MV-4-11 (cell line): ENCODE measurements around the gene MAGI2.

Source experiments
- DNase-seq: peaks from one replicate; lab custom pipeline; 2025; lab: John Stamatoyannopoulos, UW

MAGI2 gene

GRCh38 chr7:78139335-78139734 is 1314.1 kb downstream of the MAGI2 start:
- no peak for DNase-seq

GRCh38 chr7:78134774-78135173 is 1318.7 kb downstream of the MAGI2 start:
- no peak for DNase-seq

- DNase-seq, result no peak
These were observed 1319.2 kb downstream of the MAGI2 start for GRCh38 chr7:78134256-78134655.

GRCh38 chr7:78130446-78131215 is 1322.8 kb downstream of the MAGI2 start:
- no peak for DNase-seq

GRCh38 chr7:78129865-78130264 is 1323.6 kb downstream of the MAGI2 start:
- DNase-seq, result no peak

GRCh38 chr7:78127009-78127408 is 1326.5 kb downstream of the MAGI2 start:
- no peak for DNase-seq

- DNase-seq, result no peak
These were observed 1327.6 kb downstream of the MAGI2 start for GRCh38 chr7:78125884-78126283.

- no peak for DNase-seq
These were observed 1329.3 kb downstream of the MAGI2 start for GRCh38 chr7:78124216-78124615.

GRCh38 chr7:78121888-78122287 is 1331.6 kb downstream of the MAGI2 start:
- no peak for DNase-seq

GRCh38 chr7:78118470-78118869 is 1335.0 kb downstream of the MAGI2 start:
- no peak for DNase-seq

GRCh38 chr7:78115876-78116275 is 1337.6 kb downstream of the MAGI2 start:
- DNase-seq, result no peak

GRCh38 chr7:78114993-78115392 is 1338.5 kb downstream of the MAGI2 start:
- no peak for DNase-seq

- DNase-seq, result no peak
These were observed 1341.0 kb downstream of the MAGI2 start for GRCh38 chr7:78112488-78112887.

- no peak for DNase-seq
These were observed 1342.1 kb downstream of the MAGI2 start for GRCh38 chr7:78111386-78111785.

- DNase-seq, result no peak
These were observed 1350.0 kb downstream of the MAGI2 start for GRCh38 chr7:78103475-78103874.

GRCh38 chr7:78101076-78101475 is 1352.4 kb downstream of the MAGI2 start:
- DNase-seq, result no peak

GRCh38 chr7:78099715-78100394 is 1353.6 kb downstream of the MAGI2 start:
- DNase-seq, result no peak

GRCh38 chr7:78095549-78095948 is 1357.9 kb downstream of the MAGI2 start:
- no peak for DNase-seq

GRCh38 chr7:78092331-78092730 is 1361.1 kb downstream of the MAGI2 start:
- no peak for DNase-seq

GRCh38 chr7:78090616-78091015 is 1362.9 kb downstream of the MAGI2 start:
- no peak for DNase-seq

- no peak for DNase-seq
These were observed 1369.9 kb downstream of the MAGI2 start for GRCh38 chr7:78083476-78084120.

GRCh38 chr7:78082556-78082955 is 1370.9 kb downstream of the MAGI2 start:
- no peak for DNase-seq

GRCh38 chr7:78081888-78082287 is 1371.6 kb downstream of the MAGI2 start:
- DNase-seq, result no peak
